CD4-positive, alpha-beta T cell (primary cell): ENCODE measurements around the gene CCDC116. TPM values are rescaled to one million over a fixed set of nuclear protein-coding genes. Genes with fewer than 3 reads are reported as not detected.

Experiments
- ATAC-seq: fragments of 200-7000 bp; cut with Tn5 transposase; one replicate; pipeline ENCODE4 v1.10.0; 2022; ENCODE audit warnings: mild to moderate bottlenecking; ENCODE audit not compliant: poor library complexity
- CTCF ChIA-PET: fragments of 350-600 bp; sonication (Branson Sonifier 250); formaldehyde crosslinking; loops from one replicate; lab custom pipeline; 2021; ENCODE audit warnings: antibody characterized with exemption, inconsistent platforms; lab: Charles Lee
- POLR2A ChIA-PET: fragments of 350-600 bp; sonication (Branson Sonifier 250); formaldehyde crosslinking; loops from one replicate; lab custom pipeline; 2021; ENCODE audit warnings: antibody characterized with exemption, inconsistent platforms; lab: Charles Lee
- DNase-seq, 14 experiments: peaks; one replicate each; pipeline ENCODE4 v3.0.0-alpha.2; 2013 to 2020; ENCODE audit warnings: mixed read lengths in 2 of 14
- H3K27ac ChIP-seq, 2 donors: one replicate each; pipeline versions ENCODE4 v1.5.1 to v1.7.0; 2013; ENCODE audit warnings: low read length in 2 of 2, low read depth in 1 of 2, mild to moderate bottlenecking in 1 of 2
- H3K27me3 ChIP-seq, 2 experiments: 1 replicate in 1 of 2; 2 replicates in 1 of 2; pipeline versions ENCODE4 v1.6.1 to v1.7.0; 2013; ENCODE audit warnings: low read length in 2 of 2, control low read depth in 1 of 2, mild to moderate bottlenecking in 1 of 2, moderate library complexity in 1 of 2; ENCODE audit not compliant: insufficient read depth in 2 of 2, control insufficient read depth in 1 of 2
- H3K36me3 ChIP-seq: one replicate; pipeline ENCODE4 v1.6.1; 2013; ENCODE audit warnings: low read length, control low read depth; ENCODE audit not compliant: insufficient read depth
- H3K4me1 ChIP-seq: one replicate; pipeline ENCODE4 v1.6.1; 2013; ENCODE audit warnings: low read length, control low read depth; ENCODE audit not compliant: insufficient read depth
- H3K4me3 ChIP-seq: one replicate; pipeline ENCODE4 v1.5.1; 2013; ENCODE audit warnings: mild to moderate bottlenecking, low read length, moderate library complexity
- H3K9me3 ChIP-seq, 2 experiments: 1 replicate in 1 of 2; 2 replicates in 1 of 2; pipeline versions ENCODE4 v1.6.1 to v1.7.0; 2013; ENCODE audit warnings: low read length in 2 of 2, mild to moderate bottlenecking in 2 of 2, control low read depth in 1 of 2, moderate library complexity in 1 of 2; ENCODE audit not compliant: control insufficient read depth in 1 of 2, insufficient read depth in 1 of 2
- H3K27ac Mint-ChIP-seq: one replicate; pipeline ENCODE4 v1.8.0; 2020; ENCODE audit warnings: mixed read lengths
- H3K27me3 Mint-ChIP-seq: one replicate; pipeline ENCODE4 v1.8.0; 2021; ENCODE audit warnings: mixed read lengths
- H3K36me3 Mint-ChIP-seq: one replicate; pipeline ENCODE4 v1.8.0; 2021; ENCODE audit warnings: low read depth, mixed read lengths
- H3K4me1 Mint-ChIP-seq: one replicate; pipeline ENCODE4 v1.8.0; 2021; ENCODE audit warnings: low read depth, mixed read lengths
- H3K4me3 Mint-ChIP-seq: one replicate; pipeline ENCODE4 v1.8.0; 2020; ENCODE audit warnings: mild to moderate bottlenecking, mixed read lengths
- H3K9me3 Mint-ChIP-seq: one replicate; pipeline ENCODE4 v1.8.0; 2020; ENCODE audit warnings: mixed read lengths
- CTCF ChIP-seq: fragments of 200-600 bp; IDR thresholded peaks from one replicate; pipeline ENCODE4 v1.8.0; 2022; ENCODE audit warnings: antibody characterized with exemption, mild to moderate bottlenecking
- intact Hi-C, 2 experiments: fragments of 100-400 bp; cut with DNase I in 1 of 2; cut with micrococcal nuclease in 1 of 2; formaldehyde crosslinking; loops; one replicate each; pipeline versions ENCODE4 v1.15.1 to v1.9.0; 2023 to 2025; cut with DNase I, micrococcal nuclease
- total RNA-seq, 174 experiments: library from RNA in 2 of 174; stranded (reverse) in 2 of 174; gene quantifications; one replicate each; pipeline ENCODE4 v1.2.3 and lab custom pipeline; 2021 to 2026

Gene CCDC116
- total RNA-seq, 2 experiments from 2014 or later, result 0.14 to 0.20 TPM

- H3K4me3 ChIP-seq, result no peak overlapping the region
- ChIA-PET CTCF (interaction anchor here (1.0 to 1.7 kb wide), 4 partner anchors 18 to 25 kb away, joined by 3 to 5 read pairs (median 4); partner anchors contain the start of gene SDF2L1), POLR2A (no interaction called here)
- peak in 11 of 14 experiments; percentile 9 to 61 (median 31) for DNase-seq
- Mint-ChIP-seq H3K9me3 (no peaks in the 10 kb centered on the region), H3K27me3 (no peaks in the 10 kb centered on the region), H3K27ac (peak overlapping the region; percentile 41), H3K36me3 (peaks cover 51% of the 10 kb centered on the region), H3K4me1 (peaks cover 39% of the 10 kb centered on the region), H3K4me3 (peak overlapping the region; percentile 8)
- no peaks in the 10 kb centered on the region for H3K9me3 ChIP-seq
- peaks cover 58% of the 10 kb centered on the region for H3K4me1 ChIP-seq
- H3K27me3 ChIP-seq, result no peaks in the 10 kb centered on the region
- TF ChIP-seq CTCF, result no peak
- peaks cover 66% of the 10 kb centered on the region for H3K36me3 ChIP-seq
- H3K27ac ChIP-seq, result peak overlapping the region in 1 of 2 donors; percentile 11
- intact Hi-C loops, result no loop called here
- ATAC-seq, result peak; percentile 37
Observed at GRCh38 chr22:21624120-21624879, 8.3 kb upstream of the CCDC116 start.

DNA sequence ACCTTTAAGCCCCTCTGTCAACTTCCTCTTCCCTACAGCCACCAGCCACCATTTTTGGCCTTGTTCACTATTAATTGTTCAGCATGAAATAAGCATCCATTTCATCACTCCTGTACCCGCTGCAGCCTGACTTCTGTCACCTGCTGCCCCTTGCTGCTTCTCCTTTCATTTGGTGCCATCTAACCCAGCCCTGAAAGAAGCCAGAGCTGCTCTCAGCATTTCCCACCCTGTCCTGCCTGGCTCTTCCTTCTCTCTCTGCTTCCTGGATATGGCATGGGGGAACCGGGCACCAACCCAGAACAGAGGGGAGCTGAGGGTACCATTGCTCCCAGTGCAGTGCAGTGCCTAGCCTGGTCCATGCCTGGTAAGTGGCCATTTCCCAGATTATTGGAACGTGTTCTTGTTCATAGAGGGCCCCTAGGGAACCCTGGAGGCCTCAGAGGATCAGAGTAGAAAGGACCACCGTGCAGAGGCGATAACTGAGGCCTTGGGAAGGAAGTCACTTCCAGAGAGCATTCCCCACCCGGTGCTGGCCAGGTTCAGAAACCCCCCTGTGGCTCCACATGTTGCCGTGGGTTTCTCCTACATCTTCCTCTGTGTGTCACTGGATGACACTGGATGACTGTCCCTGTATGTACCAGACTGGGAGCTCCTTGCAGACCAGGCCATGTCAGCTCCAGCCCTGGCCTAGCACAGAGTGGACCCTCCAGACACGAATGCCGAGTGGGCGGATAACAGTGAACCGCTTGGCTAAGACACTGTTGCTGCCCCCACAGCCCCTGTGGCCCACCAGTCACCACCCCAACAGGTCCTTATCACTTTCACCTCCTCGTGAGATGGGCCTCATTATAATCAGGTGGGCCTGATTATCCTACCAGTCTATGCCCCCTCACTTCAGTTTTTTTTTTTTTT is 7.4 kb upstream of the CCDC116 start:
- Histone ChIP-seq H3K36me3 (peaks cover 62% of the 10 kb centered on the region), H3K27me3 (no peaks in the 10 kb centered on the region), H3K27ac (peak overlapping the region in 1 of 2 donors; percentile 11), H3K4me1 (peaks cover 62% of the 10 kb centered on the region), H3K4me3 (no peak overlapping the region), H3K9me3 (no peaks in the 10 kb centered on the region)
- no peak for TF ChIP-seq CTCF
- intact Hi-C loops, result loop anchor here in 1 of 2 experiments (5.0 kb wide), 1 partner anchor 623 kb away; the partner anchor contains the start of gene THAP7
- CTCF ChIA-PET, result interaction anchor here (1.0 to 1.7 kb wide), 2 partner anchors 17 to 24 kb away, joined by 3 to 5 read pairs; partner anchors contain the start of gene SDF2L1
- Mint-ChIP-seq H3K4me1 (peaks cover 44% of the 10 kb centered on the region), H3K9me3 (no peaks in the 10 kb centered on the region), H3K27me3 (no peaks in the 10 kb centered on the region), H3K27ac (peak overlapping the region; percentile 41), H3K36me3 (peaks cover 52% of the 10 kb centered on the region), H3K4me3 (peak overlapping the region; percentile 8)
- no peak for DNase-seq
- POLR2A ChIA-PET, result no interaction called here
- ATAC-seq, result no peak

- H3K9me3 ChIP-seq, result no peaks in the 10 kb centered on the region
- ATAC-seq (no peak), DNase-seq (no peak)
- H3K27me3 ChIP-seq, result no peaks in the 10 kb centered on the region
- no peak overlapping the region for H3K27ac ChIP-seq
- Mint-ChIP-seq H3K27me3 (no peaks in the 10 kb centered on the region), H3K4me1 (peaks cover 54% of the 10 kb centered on the region), H3K9me3 (no peaks in the 10 kb centered on the region), H3K36me3 (peaks cover 47% of the 10 kb centered on the region), H3K4me3 (peak overlapping the region; percentile 68), H3K27ac (peak overlapping the region; percentile 47)
- no peak overlapping the region for H3K4me3 ChIP-seq
- no peak for TF ChIP-seq CTCF
- CTCF ChIA-PET, result no interaction called here
- H3K36me3 ChIP-seq, result peaks cover 54% of the 10 kb centered on the region
- intact Hi-C loops, result loop anchor here in 1 of 2 experiments (5.0 kb wide), 1 partner anchor 624 kb away; the partner anchor contains the start of gene THAP7
- POLR2A ChIA-PET, result no interaction called here
- H3K4me1 ChIP-seq, result peaks cover 59% of the 10 kb centered on the region
Observed at GRCh38 chr22:21626073-21626734, 6.4 kb upstream of the CCDC116 start.
